GM12878 (cell line): ENCODE data around the gene LAMB4. TPM values are rescaled to one million over a fixed set of nuclear protein-coding genes. Genes with fewer than 3 reads are reported as not detected.

Source experiments
- ATAC-seq: fragments of 200-7000 bp; cut with Tn5 transposase; 3 replicates; pipeline ENCODE4 v1.9.1; 2020; ENCODE audit warnings: mild to moderate bottlenecking, moderate library complexity
- BruUV-seq: library from RNA; stranded (reverse); fragments of 400-500 nt; replicated peaks from 2 replicates; lab custom pipeline; 2021; lab: Mats Ljungman, UMichigan
- CTCF ChIA-PET: fragments of 300-600 bp; sonication (Branson Sonifier 250); formaldehyde crosslinking; extraction: SDS; loops from one replicate; lab custom pipeline; 2021; ENCODE audit warnings: inconsistent platforms; lab: Yijun Ruan, JAX
- POLR2A ChIA-PET: fragments of 350-600 bp; formaldehyde crosslinking; extraction: SDS; loops from one replicate; lab custom pipeline; 2021; ENCODE audit warnings: inconsistent platforms; lab: Charles Lee
- RAD21 ChIA-PET: fragments of 300-600 bp; sonication (Branson Sonifier 250); formaldehyde crosslinking; loops from one replicate; lab custom pipeline; 2023; ENCODE audit warnings: antibody characterized with exemption; ENCODE audit not compliant: unreplicated experiment; lab: Charles Lee
- SMC1A ChIA-PET: fragments of 300-600 bp; sonication (Branson Sonifier 250); formaldehyde crosslinking; loops from one replicate; lab custom pipeline; 2023; ENCODE audit not compliant: unreplicated experiment, uncharacterized antibody; lab: Charles Lee
- DNase-seq: peaks from one replicate; pipeline ENCODE4 v3.0.0-alpha.2; 2011; ENCODE audit warnings: low read depth, low spot score
- FAIRE-seq: peaks from 3 replicates; lab custom pipeline; 2011; peaks lifted over from hg19 to GRCh38; lab: Jason Lieb, UNC
- H2AFZ ChIP-seq: 2 replicates; pipeline ENCODE4 v1.6.0; 2011; ENCODE audit warnings: low read depth, low read length, control low read depth; ENCODE audit not compliant: control insufficient read depth
- H3K27ac ChIP-seq: 2 replicates; pipeline ENCODE4 v1.5.1; 2011; ENCODE audit warnings: control low read depth; ENCODE audit not compliant: control insufficient read depth, insufficient read depth
- H3K27me3 ChIP-seq, 2 experiments: replicated peaks in 1 of 2; 2 replicates each; pipeline versions ENCODE4 v1.6.0 to v1.6.1; 2011; ENCODE audit warnings: low read length in 1 of 2; ENCODE audit not compliant: control insufficient read depth in 2 of 2, insufficient read depth in 2 of 2
- H3K36me3 ChIP-seq, 2 experiments: 2 replicates each; pipeline ENCODE4 v1.5.1; 2011; ENCODE audit warnings: low read length in 1 of 2; ENCODE audit not compliant: control insufficient read depth in 2 of 2, insufficient read depth in 2 of 2
- H3K4me1 ChIP-seq: 2 replicates; pipeline ENCODE4 v1.6.1; 2011; ENCODE audit warnings: mild to moderate bottlenecking, low read length, moderate library complexity, mixed read lengths; ENCODE audit not compliant: control insufficient read depth, insufficient read depth
- H3K4me2 ChIP-seq: 2 replicates; pipeline ENCODE4 v1.6.0; 2011; ENCODE audit warnings: control low read depth; ENCODE audit not compliant: control insufficient read depth, insufficient read depth
- H3K4me3 ChIP-seq: fragments of 200-600 bp; sonication (generic); 2 replicates; pipeline ENCODE4 v1.5.1; 2016
- H3K79me2 ChIP-seq: 2 replicates; pipeline ENCODE4 v1.6.0; 2011; ENCODE audit warnings: low read length; ENCODE audit not compliant: control insufficient read depth, insufficient read depth
- H3K9ac ChIP-seq: 2 replicates; pipeline ENCODE4 v1.8.0; 2011; ENCODE audit warnings: low read length, control low read depth, mixed read lengths; ENCODE audit not compliant: control insufficient read depth, insufficient read depth
- H3K9me3 ChIP-seq: replicated peaks from 3 replicates; pipeline ENCODE4 v1.5.1; 2011; ENCODE audit warnings: mild to moderate bottlenecking, low read length; ENCODE audit not compliant: control insufficient read depth, insufficient read depth
- H4K20me1 ChIP-seq: 2 replicates; pipeline ENCODE4 v1.6.0; 2011; ENCODE audit not compliant: control insufficient read depth, insufficient read depth
- ASH2L ChIP-seq: fragments of 300-600, 200-600 bp; sonication (generic); IDR thresholded peaks from 2 replicates; pipeline ENCODE4 v1.6.1; 2017; ENCODE audit warnings: low read depth, mild to moderate bottlenecking, borderline replicate concordance
- EED ChIP-seq: sonication (generic); IDR thresholded peaks from 2 replicates; pipeline ENCODE4 v1.6.1; 2016; ENCODE audit warnings: antibody characterized with exemption, low read depth
- HCFC1 ChIP-seq: fragments of 150-350 bp; IDR thresholded peaks from 2 replicates; pipeline ENCODE4 v1.6.1; 2014; ENCODE audit warnings: low read length
- MLLT1 ChIP-seq: fragments of 450-650 bp; IDR thresholded peaks from 2 replicates; pipeline ENCODE4 v1.6.1; 2016; ENCODE audit warnings: mild to moderate bottlenecking
- MTA3 ChIP-seq: IDR thresholded peaks from 2 replicates; pipeline ENCODE4 v1.6.1; 2012; ENCODE audit warnings: low read length, inconsistent platforms, borderline replicate concordance
- MYC ChIP-seq: IDR thresholded peaks from 2 replicates; pipeline ENCODE4 v1.6.1; 2011; ENCODE audit warnings: mild to moderate bottlenecking, low read length, moderate library complexity, inconsistent platforms; ENCODE audit not compliant: insufficient read depth, insufficient replicate concordance, insufficient read length, severe bottlenecking
- PAX5 ChIP-seq: IDR thresholded peaks from 2 replicates; pipeline ENCODE4 v1.6.1; 2011; ENCODE audit warnings: low read depth, low read length, borderline replicate concordance
- SMAD5 ChIP-seq: IDR thresholded peaks from 2 replicates; pipeline ENCODE4 v1.6.1; 2016; ENCODE audit warnings: antibody characterized with exemption, low read depth
- TCF3 ChIP-seq: IDR thresholded peaks from 2 replicates; pipeline ENCODE4 v1.6.1; 2012; ENCODE audit warnings: low read depth, mild to moderate bottlenecking, low read length, borderline replicate concordance; ENCODE audit not compliant: insufficient read depth
- ZBED1 ChIP-seq: IDR thresholded peaks from 2 replicates; pipeline ENCODE4 v1.6.1; 2016; ENCODE audit warnings: borderline replicate concordance
- ZSCAN29 ChIP-seq: fragments of 450-650 bp; IDR thresholded peaks from 2 replicates; pipeline ENCODE4 v1.6.1; 2017; ENCODE audit warnings: mild to moderate bottlenecking, moderate library complexity
- WGBS: methylation state at CpG from one replicate; pipeline ENCODE4 v1.1.6; 2016; ENCODE audit warnings: low lambda C conversion rate; ENCODE audit not compliant: insufficient replicate concordance, insufficient coverage; ENCODE audit errors: missing lambda C conversion rate; 5-methylcytosine and 5-hydroxymethylcytosine counted together
- in situ Hi-C: fragments of 300-500 bp; cut with MboI; formaldehyde crosslinking; loops from 9 replicates; pipeline ENCODE4 v1.14.3; 2018; ENCODE audit warnings: mixed read lengths
- intact Hi-C: fragments of 100-400 bp; cut with micrococcal nuclease; formaldehyde crosslinking; loops from one replicate; pipeline ENCODE4 v1.14.2; 2022; ENCODE audit not compliant: unreplicated experiment
- polyA plus RNA-seq, 11 experiments: library from polyadenylated mRNA; depleted of rRNA in 4 of 11; unstranded in 6 of 11; stranded (reverse) in 5 of 11; fragments of >200 nt; fragmentation: Nextera tagmentation in 4 of 11; fragmentation: Illumina TruSeq in 1 of 11; extraction: Ambion mirVana in 4 of 11; extraction: Trizol in 1 of 11; gene quantifications; 1 replicate in 1 of 11; 2 replicates in 10 of 11; pipeline versions ENCODE4 v1.2.1 to v1.2.3, GENCODE V29; 2011 to 2016; ENCODE audit warnings: inconsistent platforms in 2 of 11, missing spikeins in 2 of 11, low read depth in 1 of 11
- total RNA-seq, 4 experiments: library from RNA; depleted of rRNA in 3 of 4; stranded (reverse); fragments of >200 nt in 3 of 4; fragmentation: Illumina TruSeq in 1 of 4; extraction: Trizol in 1 of 4; gene quantifications; 2 replicates each; pipeline versions ENCODE4 v1.2.1 to v1.2.3, GENCODE V29; 2013 to 2021

LAMB4 gene
- total and polyA plus RNA-seq, 10 of the 15 experiments (the other 5 are each of a cell fraction or from before 2014, with no cell fraction given): 0.04 to 0.06 TPM; not detected in 8

- H3K4me1 ChIP-seq: no peaks in the 10 kb centered on the region
- no peak overlapping the region for H2AFZ ChIP-seq
- intact Hi-C loops (no loop called here), in situ Hi-C loops (no loop called here)
- no TSS peak for BruUV-seq
- TF ChIP-seq HCFC1 (no peak), ZSCAN29 (no peak)
- no peaks in the 10 kb centered on the region; the same call in 1 of the 2 replicates for H4K20me1 ChIP-seq
- no peak overlapping the region for H3K4me3 ChIP-seq
- H3K27ac ChIP-seq: no peak overlapping the region
- H3K79me2 ChIP-seq: no peaks in the 10 kb centered on the region
- ATAC-seq (no peak), FAIRE-seq (no peak), DNase-seq (no peak)
- POLR2A ChIA-PET: interaction anchor here (0.7 kb wide), 1 partner anchor 16 kb away, joined by 3 read pairs; no protein-coding TSS in a partner anchor
- no peaks in the 10 kb centered on the region for H3K36me3 ChIP-seq
- H3K4me2 ChIP-seq: no peak overlapping the region
- H3K9ac ChIP-seq: no peak overlapping the region
- CTCF ChIA-PET: interaction anchor here (0.7 kb wide), 1 partner anchor 39 kb away, joined by 4 read pairs; no protein-coding TSS in a partner anchor
- WGBS: 27% methylated on average over 4 of the region's 4 CpGs
- no peaks in the 10 kb centered on the region for H3K9me3 ChIP-seq
- RAD21 ChIA-PET: interaction anchor here (0.7 kb wide), 1 partner anchor 496 kb away, joined by 3 read pairs; no protein-coding TSS in a partner anchor
- SMC1A ChIA-PET: interaction anchor here (1.0 to 1.7 kb wide), 3 partner anchors 14 to 146 kb away, joined by 4 to 6 read pairs (median 5); no protein-coding TSS in a partner anchor
- peaks cover 14 to 22% of the 10 kb centered on the region in 2 experiments for H3K27me3 ChIP-seq
Measured at GRCh38 chr7:107999779-108000560, 130.2 kb downstream of the LAMB4 start.

- SMC1A ChIA-PET: interaction anchor here (0.5 to 1.7 kb wide), 6 partner anchors 15 to 147 kb away, joined by 3 to 6 read pairs (median 4); no protein-coding TSS in a partner anchor
- no TSS peak for BruUV-seq
- Histone ChIP-seq H3K9ac (no peak overlapping the region), H3K27me3 (peaks cover 9 to 14% of the 10 kb centered on the region in 2 experiments), H2AFZ (no peak overlapping the region), H3K27ac (no peak overlapping the region), H3K4me1 (no peaks in the 10 kb centered on the region), H3K79me2 (no peaks in the 10 kb centered on the region), H3K4me2 (no peak overlapping the region), H4K20me1 (no peaks in the 10 kb centered on the region; the same call in 1 of the 2 replicates), H3K4me3 (no peak overlapping the region), H3K9me3 (no peaks in the 10 kb centered on the region), H3K36me3 (no peaks in the 10 kb centered on the region)
- RAD21 ChIA-PET: interaction anchor here (0.7 kb wide), 1 partner anchor 497 kb away, joined by 3 read pairs; no protein-coding TSS in a partner anchor
- CTCF ChIA-PET: interaction anchor here (0.7 to 1.0 kb wide), 2 partner anchors 10 to 40 kb away, joined by 3 to 4 read pairs; no protein-coding TSS in a partner anchor
- FAIRE-seq: no peak
- ATAC-seq: no peak
- 45% methylated on average over 3 of the region's 3 CpGs for WGBS
- POLR2A ChIA-PET: interaction anchor here (0.7 kb wide), 1 partner anchor 17 kb away, joined by 3 read pairs; no protein-coding TSS in a partner anchor
- in situ Hi-C loops (no loop called here), intact Hi-C loops (no loop called here)
- TF ChIP-seq ZBED1 (no peak), ASH2L (no peak), MLLT1 (no peak), PAX5 (no peak), EED (no peak), SMAD5 (no peak), MYC (no peak), MTA3 (no peak), TCF3 (no peak)
- DNase-seq: no peak
Measured at GRCh38 chr7:107998660-107999480, 131.3 kb downstream of the LAMB4 start.
